8988T (cell line): ENCODE results near the gene RAB33B.
"Not testable (repeated sequence)": the region's sequence is repeated elsewhere in the genome, so short reads cannot be mapped to it uniquely, and the experiment has no call there.

Source experiments
- DNase-seq: peaks from one replicate; pipeline ENCODE4 v3.0.0; 2011

Gene RAB33B

GRCh38 chr4:139454111-139455045, at the start of gene RAB33B:
Gene RAB33B, plus strand, starts transcription at chr4:139454121. Its CDS starts 75 bp downstream, at chr4:139454196.
- peak; percentile 32 for DNase-seq

GRCh38 chr4:139410312-139410711, 43.6 kb upstream of the RAB33B start:
- DNase-seq, result no peak

GRCh38 chr4:139414671-139415210, 39.2 kb upstream of the RAB33B start:
- DNase-seq, result not testable (repeated sequence)

GRCh38 chr4:139416073-139416673, 37.7 kb upstream of the RAB33B start:
- DNase-seq, result no peak

GRCh38 chr4:139419388-139419914, 34.5 kb upstream of the RAB33B start:
- DNase-seq, result no peak

GRCh38 chr4:139420652-139421051, 33.3 kb upstream of the RAB33B start:
- no peak for DNase-seq

- no peak for DNase-seq
Measured at GRCh38 chr4:139436122-139436521, 17.8 kb upstream of the RAB33B start.

GRCh38 chr4:139438141-139438540, 15.8 kb upstream of the RAB33B start:
- no peak for DNase-seq

GRCh38 chr4:139441029-139441428, 12.9 kb upstream of the RAB33B start:
- DNase-seq, result no peak

- DNase-seq, result no peak
Measured at GRCh38 chr4:139443661-139444060, 10.3 kb upstream of the RAB33B start.

- not testable (repeated sequence) for DNase-seq
Measured at GRCh38 chr4:139444881-139445280, 9.0 kb upstream of the RAB33B start.

GRCh38 chr4:139447078-139447477, 6.8 kb upstream of the RAB33B start:
- not testable (repeated sequence) for DNase-seq

- no peak for DNase-seq
Measured at GRCh38 chr4:139450586-139450985, 3.3 kb upstream of the RAB33B start.

- no peak for DNase-seq
Measured at GRCh38 chr4:139451997-139452396, 1.9 kb upstream of the RAB33B start.

GRCh38 chr4:139453041-139453370, 915 bp upstream of the RAB33B start:
- DNase-seq, result no peak

GRCh38 chr4:139453371-139454110, 380 bp upstream of the RAB33B start:
- peak; percentile 49 for DNase-seq

- DNase-seq, result no peak
Measured at GRCh38 chr4:139455126-139455538, 1.2 kb downstream of the RAB33B start.

- DNase-seq, result no peak
Measured at GRCh38 chr4:139457318-139457717, 3.4 kb downstream of the RAB33B start.

- DNase-seq, result no peak
Measured at GRCh38 chr4:139458543-139458942, 4.6 kb downstream of the RAB33B start.

GRCh38 chr4:139458999-139459398, 5.1 kb downstream of the RAB33B start:
- no peak for DNase-seq

GRCh38 chr4:139460565-139460964, 6.6 kb downstream of the RAB33B start:
- no peak for DNase-seq

GRCh38 chr4:139461022-139461628, 7.2 kb downstream of the RAB33B start:
- DNase-seq, result no peak

GRCh38 chr4:139464512-139464911, 10.6 kb downstream of the RAB33B start:
- not testable (repeated sequence) for DNase-seq
